ENCODE measurements around the gene CAPSL.

The CAPSL gene

DNA sequence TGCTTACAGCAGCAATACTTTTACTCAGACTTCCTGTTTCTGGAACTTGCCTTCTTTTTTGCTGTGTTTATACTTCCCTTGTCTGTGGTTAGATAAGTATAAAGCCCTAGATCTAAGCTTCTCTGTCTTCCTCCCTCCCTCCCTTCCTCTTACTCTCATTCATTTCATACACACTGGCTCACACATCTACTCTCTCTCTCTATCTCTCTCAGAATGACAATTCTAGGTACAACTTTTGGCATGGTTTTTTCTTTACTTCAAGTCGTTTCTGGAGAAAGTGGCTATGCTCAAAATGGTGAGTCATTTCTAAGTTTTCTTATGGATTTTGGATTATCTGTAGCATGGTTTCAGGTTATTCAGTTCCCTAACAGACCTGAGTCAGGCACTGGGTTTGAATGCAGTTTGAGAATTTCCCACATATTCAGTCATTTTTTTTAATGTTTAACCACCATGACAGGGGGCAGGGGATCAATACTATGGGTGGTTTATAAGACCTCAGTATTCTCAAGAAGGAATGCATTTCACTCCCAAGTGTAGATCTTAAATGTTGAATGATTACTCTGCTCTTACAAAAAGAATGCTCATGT, 81.6 kb downstream of the CAPSL start, which contains the start of gene IL7R:
IL7R (plus strand) TSS at position 127 of the 587 bp plus-strand sequence; CDS start at position 214, 87 bp downstream.
- no peak for TF ChIP-seq FOXM1 (IDR thresholded peaks at IDR 0.05; ENCODE audit: borderline replicate concordance, low read depth)
- TF ChIP-seq CEBPB (IDR thresholded peaks at IDR 0.05) = no peak
- TF ChIP-seq YY1 (IDR thresholded peaks at IDR 0.05; ENCODE audit: low read depth) = no peak
- TF ChIP-seq NFIC (IDR thresholded peaks at IDR 0.05) = no peak
- TF ChIP-seq, protein P1, sequence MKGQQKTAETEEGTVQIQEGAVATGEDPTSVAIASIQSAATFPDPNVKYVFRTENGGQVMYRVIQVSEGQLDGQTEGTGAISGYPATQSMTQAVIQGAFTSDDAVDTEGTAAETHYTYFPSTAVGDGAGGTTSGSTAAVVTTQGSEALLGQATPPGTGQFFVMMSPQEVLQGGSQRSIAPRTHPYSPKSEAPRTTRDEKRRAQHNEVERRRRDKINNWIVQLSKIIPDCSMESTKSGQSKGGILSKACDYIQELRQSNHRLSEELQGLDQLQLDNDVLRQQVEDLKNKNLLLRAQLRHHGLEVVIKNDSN (IDR thresholded peaks at IDR 0.05) = no peak
- no peak for TF ChIP-seq REST (IDR thresholded peaks at IDR 0.05; ENCODE audit: low read depth)
- TF ChIP-seq ZBTB7A (IDR thresholded peaks at IDR 0.05; ENCODE audit: low read depth) = no peak
- TF ChIP-seq TEAD4 (IDR thresholded peaks at IDR 0.05) = no peak
- TF ChIP-seq, protein P2, sequence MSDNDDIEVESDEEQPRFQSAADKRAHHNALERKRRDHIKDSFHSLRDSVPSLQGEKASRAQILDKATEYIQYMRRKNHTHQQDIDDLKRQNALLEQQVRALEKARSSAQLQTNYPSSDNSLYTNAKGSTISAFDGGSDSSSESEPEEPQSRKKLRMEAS (IDR thresholded peaks at IDR 0.05) = no peak
- no peak for TF ChIP-seq RAD21 (IDR thresholded peaks at IDR 0.05; ENCODE audit: low read depth)
- TF ChIP-seq TAF1 (IDR thresholded peaks at IDR 0.05; ENCODE audit: low read depth) = no peak
- no peak for TF ChIP-seq EGR1 (IDR thresholded peaks at IDR 0.05)
- TF ChIP-seq TCF12 (IDR thresholded peaks at IDR 0.05; ENCODE audit: low read depth) = no peak

DNA sequence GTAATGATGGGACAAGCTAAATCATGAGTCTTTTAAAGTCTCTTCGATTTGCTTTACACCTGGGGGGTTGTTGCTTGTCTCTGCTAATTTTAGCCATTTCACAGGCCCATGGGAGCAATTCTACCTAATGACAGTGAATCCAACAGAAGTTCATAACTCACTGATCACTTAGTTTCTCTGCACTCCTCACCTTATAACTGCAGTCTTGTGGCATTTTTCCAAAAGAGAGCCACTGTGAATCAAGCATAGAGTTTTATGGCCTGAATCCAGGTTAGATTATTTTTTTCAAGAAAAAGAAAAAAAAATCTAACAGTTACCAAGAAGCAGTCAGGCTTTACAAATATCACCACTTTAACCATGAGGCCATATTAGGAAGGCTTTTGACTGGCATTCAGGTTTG, 83.2 kb downstream of the CAPSL start:
- TF ChIP-seq RAD21 (IDR thresholded peaks at IDR 0.05; ENCODE audit: low read depth) (no peak), ZBTB7A (IDR thresholded peaks at IDR 0.05; ENCODE audit: low read depth) (no peak), TEAD4 (IDR thresholded peaks at IDR 0.05) (no peak), FOXM1 (IDR thresholded peaks at IDR 0.05; ENCODE audit: borderline replicate concordance, low read depth) (no peak), CEBPB (IDR thresholded peaks at IDR 0.05) (no peak), TAF1 (IDR thresholded peaks at IDR 0.05; ENCODE audit: low read depth) (no peak), REST (IDR thresholded peaks at IDR 0.05; ENCODE audit: low read depth) (no peak), EGR1 (IDR thresholded peaks at IDR 0.05) (no peak), TCF12 (IDR thresholded peaks at IDR 0.05; ENCODE audit: low read depth) (no peak), EP300 (IDR thresholded peaks at IDR 0.05; ENCODE audit: borderline replicate concordance) (no peak)
- TF ChIP-seq, protein P1 (IDR thresholded peaks at IDR 0.05) = no peak
- TF ChIP-seq, protein P2 (IDR thresholded peaks at IDR 0.05) = no peak
